Measurements from ENCODE around the gene LHX4.

LHX4 gene

DNA sequence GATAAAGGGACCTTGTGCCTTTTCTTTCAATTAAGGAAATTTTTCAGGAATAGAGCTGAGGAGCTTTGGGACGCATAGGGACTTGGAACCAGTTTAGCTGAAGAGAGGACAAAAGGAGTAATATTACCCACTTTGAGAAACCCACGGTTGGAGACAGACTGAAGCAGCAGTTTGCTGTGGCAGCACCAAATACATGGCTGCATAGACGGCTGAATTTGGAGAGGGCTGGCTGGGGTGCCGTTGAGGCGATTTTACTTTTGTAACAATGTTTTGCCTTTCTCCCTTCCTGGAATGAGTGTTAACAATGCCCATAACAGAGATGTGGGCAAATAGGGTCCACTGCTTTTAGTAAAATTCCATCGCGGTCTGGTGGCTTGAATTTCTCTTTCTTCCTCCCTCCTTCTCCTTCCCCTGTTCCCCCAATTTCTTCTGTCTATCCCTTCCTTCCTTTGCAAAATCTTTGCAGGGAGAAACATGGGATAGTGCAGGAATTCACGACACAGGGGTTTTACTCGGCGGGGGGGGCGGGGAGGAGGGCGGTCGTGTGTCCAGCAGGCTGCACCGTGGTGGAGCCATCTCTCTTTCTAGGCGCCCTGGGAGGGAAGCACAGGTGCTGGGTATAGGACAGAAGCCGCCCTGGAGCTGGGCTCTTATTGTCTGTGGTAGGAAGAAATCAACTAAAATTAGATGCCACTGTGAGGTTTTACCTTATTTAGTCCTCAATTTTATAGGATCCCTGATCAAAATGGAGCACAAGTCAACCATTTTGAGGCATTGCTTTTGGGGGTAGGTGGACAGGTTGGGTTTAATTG lies 6.8 kb downstream of the LHX4 start:
- TF ChIP-seq EGR1 (IDR thresholded peaks at IDR 0.05) (no peak), TCF12 (IDR thresholded peaks at IDR 0.05; ENCODE audit: low read depth) (no peak), ZBTB7A (IDR thresholded peaks at IDR 0.05; ENCODE audit: low read depth) (no peak), CEBPB (IDR thresholded peaks at IDR 0.05) (no peak), CREB1 (IDR thresholded peaks at IDR 0.05; ENCODE audit: low read depth) (no peak), TEAD4 (IDR thresholded peaks at IDR 0.05) (no peak), TAF1 (IDR thresholded peaks at IDR 0.05; ENCODE audit: low read depth) (no peak)
- TF ChIP-seq, protein P1, sequence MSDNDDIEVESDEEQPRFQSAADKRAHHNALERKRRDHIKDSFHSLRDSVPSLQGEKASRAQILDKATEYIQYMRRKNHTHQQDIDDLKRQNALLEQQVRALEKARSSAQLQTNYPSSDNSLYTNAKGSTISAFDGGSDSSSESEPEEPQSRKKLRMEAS (IDR thresholded peaks at IDR 0.05), result no peak

DNA sequence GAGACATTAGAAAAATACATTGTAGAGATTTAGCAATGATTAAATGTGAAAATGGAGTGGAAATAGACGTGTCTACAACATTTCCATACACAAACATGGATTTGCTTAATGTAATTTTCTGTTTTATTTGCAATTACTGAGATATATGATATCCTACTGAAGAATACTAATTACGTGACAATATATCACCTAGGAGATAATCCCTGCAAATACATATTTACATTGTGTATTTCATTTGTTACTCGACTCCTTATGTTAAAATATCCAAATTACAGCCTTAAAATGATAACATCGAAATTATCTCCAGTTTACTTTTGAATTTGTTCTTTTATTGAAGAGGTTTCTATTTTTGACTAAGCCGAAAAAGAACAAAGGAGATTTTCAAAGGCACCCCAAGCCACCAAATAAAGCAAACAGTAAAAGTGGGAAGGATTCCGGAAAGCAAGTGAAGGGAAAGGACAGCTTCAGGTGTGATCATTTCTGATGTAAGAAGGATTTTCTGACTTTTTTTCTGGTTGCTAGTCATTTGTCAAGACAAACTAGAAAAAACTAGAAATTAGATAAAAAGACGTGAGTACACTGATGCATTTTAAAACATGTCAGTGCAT lies 7.9 kb downstream of the LHX4 start:
- TF ChIP-seq EGR1 (IDR thresholded peaks at IDR 0.05), result no peak
- TF ChIP-seq EP300 (IDR thresholded peaks at IDR 0.05; ENCODE audit: borderline replicate concordance), result no peak
- no peak for TF ChIP-seq CREB1 (IDR thresholded peaks at IDR 0.05; ENCODE audit: low read depth)
- TF ChIP-seq, protein P2, sequence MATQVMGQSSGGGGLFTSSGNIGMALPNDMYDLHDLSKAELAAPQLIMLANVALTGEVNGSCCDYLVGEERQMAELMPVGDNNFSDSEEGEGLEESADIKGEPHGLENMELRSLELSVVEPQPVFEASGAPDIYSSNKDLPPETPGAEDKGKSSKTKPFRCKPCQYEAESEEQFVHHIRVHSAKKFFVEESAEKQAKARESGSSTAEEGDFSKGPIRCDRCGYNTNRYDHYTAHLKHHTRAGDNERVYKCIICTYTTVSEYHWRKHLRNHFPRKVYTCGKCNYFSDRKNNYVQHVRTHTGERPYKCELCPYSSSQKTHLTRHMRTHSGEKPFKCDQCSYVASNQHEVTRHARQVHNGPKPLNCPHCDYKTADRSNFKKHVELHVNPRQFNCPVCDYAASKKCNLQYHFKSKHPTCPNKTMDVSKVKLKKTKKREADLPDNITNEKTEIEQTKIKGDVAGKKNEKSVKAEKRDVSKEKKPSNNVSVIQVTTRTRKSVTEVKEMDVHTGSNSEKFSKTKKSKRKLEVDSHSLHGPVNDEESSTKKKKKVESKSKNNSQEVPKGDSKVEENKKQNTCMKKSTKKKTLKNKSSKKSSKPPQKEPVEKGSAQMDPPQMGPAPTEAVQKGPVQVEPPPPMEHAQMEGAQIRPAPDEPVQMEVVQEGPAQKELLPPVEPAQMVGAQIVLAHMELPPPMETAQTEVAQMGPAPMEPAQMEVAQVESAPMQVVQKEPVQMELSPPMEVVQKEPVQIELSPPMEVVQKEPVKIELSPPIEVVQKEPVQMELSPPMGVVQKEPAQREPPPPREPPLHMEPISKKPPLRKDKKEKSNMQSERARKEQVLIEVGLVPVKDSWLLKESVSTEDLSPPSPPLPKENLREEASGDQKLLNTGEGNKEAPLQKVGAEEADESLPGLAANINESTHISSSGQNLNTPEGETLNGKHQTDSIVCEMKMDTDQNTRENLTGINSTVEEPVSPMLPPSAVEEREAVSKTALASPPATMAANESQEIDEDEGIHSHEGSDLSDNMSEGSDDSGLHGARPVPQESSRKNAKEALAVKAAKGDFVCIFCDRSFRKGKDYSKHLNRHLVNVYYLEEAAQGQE (IDR thresholded peaks at IDR 0.05; ENCODE audit: low read depth), result no peak
- TF ChIP-seq, protein P3, sequence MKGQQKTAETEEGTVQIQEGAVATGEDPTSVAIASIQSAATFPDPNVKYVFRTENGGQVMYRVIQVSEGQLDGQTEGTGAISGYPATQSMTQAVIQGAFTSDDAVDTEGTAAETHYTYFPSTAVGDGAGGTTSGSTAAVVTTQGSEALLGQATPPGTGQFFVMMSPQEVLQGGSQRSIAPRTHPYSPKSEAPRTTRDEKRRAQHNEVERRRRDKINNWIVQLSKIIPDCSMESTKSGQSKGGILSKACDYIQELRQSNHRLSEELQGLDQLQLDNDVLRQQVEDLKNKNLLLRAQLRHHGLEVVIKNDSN (IDR thresholded peaks at IDR 0.05), result no peak

DNA sequence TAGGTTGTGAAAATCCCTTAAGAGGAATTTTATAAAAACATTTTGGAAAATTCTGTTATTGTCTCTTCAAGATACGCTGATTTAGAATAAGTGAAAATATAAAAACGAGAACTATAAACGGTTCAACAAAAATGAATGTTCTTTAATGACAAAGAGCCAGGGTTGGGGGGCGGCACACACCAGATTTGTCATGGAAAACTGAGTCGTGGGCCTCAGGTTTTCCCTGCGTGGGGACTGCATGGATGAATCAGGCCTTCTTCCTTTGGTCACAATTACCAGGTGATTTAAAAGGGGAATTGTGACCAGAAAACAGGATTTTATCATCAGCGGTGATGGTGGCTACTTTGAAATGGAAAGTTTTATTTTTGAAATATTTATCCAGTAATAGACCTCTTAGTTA lies 8.6 kb downstream of the LHX4 start:
- TF ChIP-seq TAF1 (IDR thresholded peaks at IDR 0.05; ENCODE audit: low read depth), result no peak
- no peak for TF ChIP-seq EP300 (IDR thresholded peaks at IDR 0.05; ENCODE audit: borderline replicate concordance)
- no peak for TF ChIP-seq EGR1 (IDR thresholded peaks at IDR 0.05)
- TF ChIP-seq CREB1 (IDR thresholded peaks at IDR 0.05; ENCODE audit: low read depth), result no peak
- TF ChIP-seq, protein P1 (IDR thresholded peaks at IDR 0.05), result no peak
- TF ChIP-seq TCF12 (IDR thresholded peaks at IDR 0.05; ENCODE audit: low read depth), result no peak
- TF ChIP-seq, protein P3 (IDR thresholded peaks at IDR 0.05), result no peak
- TF ChIP-seq ZBTB7A (IDR thresholded peaks at IDR 0.05; ENCODE audit: low read depth), result no peak
- TF ChIP-seq CEBPB (IDR thresholded peaks at IDR 0.05), result no peak

DNA sequence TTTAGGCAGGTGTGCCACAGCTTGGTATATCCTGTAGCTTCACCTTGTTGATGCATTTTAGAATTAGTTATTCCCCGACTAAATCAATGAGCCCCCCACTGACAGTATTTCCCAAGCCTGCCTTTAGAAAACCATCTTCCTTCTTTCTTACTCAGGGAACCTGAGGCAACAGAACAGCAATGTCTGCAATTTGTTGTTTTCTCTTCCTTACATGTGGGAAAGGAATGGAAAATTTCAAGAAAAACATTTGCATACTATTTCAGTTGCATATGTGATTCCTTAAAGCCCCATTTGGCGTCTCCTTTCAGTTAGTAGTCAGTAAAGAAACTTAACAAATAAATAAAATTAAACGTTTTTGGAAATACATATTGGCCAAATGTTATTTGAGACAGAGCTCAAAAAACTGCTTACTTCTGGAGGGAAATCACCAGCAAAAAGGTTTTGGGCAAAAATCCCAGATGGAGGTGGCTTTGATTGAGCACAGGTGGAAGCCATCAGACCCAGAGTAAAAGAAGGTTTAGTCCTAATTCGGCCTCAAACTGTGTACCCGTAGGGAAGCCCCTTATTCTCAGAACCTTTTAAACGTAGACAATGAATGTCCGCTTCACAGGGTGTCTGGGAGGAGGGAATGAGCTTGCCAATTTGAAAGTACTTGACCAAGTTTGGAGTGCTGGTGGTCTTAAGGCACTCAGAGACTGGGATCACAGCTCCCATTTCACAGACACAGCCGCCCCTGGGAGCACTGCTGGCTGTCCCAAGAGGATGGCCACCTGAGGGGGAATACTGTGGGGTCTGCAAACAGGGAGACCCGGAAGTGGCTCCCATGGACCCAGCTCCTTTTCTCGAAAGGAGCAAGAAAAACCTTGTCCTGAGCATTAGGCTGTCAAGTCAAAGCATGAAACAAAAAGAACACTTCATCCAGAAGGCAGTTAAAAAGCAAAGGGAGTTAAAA lies 9.4 kb downstream of the LHX4 start:
- TF ChIP-seq, protein P3 (IDR thresholded peaks at IDR 0.05), result no peak
- TF ChIP-seq ZBTB7A (IDR thresholded peaks at IDR 0.05; ENCODE audit: low read depth) (no peak), YY1 (IDR thresholded peaks at IDR 0.05; ENCODE audit: low read depth) (no peak), TCF12 (IDR thresholded peaks at IDR 0.05; ENCODE audit: low read depth) (no peak), CREB1 (IDR thresholded peaks at IDR 0.05; ENCODE audit: low read depth) (no peak)

DNA sequence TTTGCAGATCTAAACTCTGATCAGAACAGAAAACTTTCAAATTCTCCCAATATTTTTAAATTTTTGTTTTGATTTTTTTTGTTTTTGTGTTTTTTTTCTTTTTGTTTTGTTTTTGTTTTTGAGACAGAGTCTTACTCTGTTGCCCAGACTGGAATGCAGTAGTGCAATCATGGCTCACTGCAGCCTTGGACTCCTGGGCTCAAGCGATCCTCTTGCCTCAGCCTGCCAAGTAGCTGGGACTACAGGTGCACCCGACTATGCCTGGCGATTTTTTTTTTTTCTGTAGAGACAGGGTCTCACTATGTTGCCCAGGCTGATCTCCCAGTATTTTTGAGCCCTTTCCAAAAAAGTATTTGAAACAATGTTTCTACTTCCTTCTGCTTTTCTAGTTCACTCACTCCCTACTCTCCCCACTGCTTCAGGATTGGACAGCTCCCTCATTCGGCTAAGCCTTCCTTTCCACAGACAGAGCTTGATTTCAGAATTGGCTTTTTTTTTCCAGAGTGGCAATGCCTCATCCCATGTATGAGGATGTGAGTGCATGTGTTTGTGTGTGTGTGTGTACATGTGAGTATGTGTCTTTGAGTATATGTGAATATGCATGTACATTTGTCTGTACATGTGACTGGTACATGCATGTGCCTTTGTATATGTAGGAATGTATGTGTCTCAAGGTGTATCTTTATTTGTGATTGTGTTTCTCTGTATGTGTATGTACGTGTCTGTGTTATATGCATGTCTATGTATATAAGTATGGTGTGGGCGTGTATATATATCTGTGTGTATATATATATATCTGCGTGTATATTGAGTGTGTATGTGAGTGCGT lies 11.9 kb downstream of the LHX4 start:
- TF ChIP-seq, protein P2 (IDR thresholded peaks at IDR 0.05; ENCODE audit: low read depth), result peak; percentile 87
- TF ChIP-seq CEBPB (IDR thresholded peaks at IDR 0.05), result no peak

Data from Ishikawa (cell line).